Left hindlimb (tissue), 1 donor: ENCODE data around the gene INPP4A.

ENCODE experiments used
- DNase-seq: peaks from one replicate; pipeline ENCODE4 v3.0.0-alpha.2; 2018

INPP4A gene

DNA sequence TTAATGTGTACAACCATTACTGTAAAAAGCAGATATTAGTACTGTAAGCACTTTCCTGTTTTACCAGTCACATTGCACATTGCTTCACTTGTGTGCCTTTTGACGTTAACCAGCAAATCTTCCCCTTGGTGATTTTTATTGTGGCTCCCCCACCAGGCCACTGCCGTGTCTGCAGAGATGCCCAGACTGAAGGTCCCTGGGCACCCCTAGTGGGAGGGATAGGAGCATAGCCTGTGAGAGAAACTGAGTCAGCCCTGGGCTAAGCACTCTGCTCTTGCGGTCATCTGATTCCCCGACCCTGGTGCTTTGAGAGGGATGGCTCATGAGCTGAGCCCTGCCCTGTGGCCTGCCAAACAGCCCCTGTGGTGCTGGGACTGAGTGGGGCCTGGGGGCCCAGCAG, 73.4 kb downstream of the INPP4A start:
- no peak for DNase-seq

DNA sequence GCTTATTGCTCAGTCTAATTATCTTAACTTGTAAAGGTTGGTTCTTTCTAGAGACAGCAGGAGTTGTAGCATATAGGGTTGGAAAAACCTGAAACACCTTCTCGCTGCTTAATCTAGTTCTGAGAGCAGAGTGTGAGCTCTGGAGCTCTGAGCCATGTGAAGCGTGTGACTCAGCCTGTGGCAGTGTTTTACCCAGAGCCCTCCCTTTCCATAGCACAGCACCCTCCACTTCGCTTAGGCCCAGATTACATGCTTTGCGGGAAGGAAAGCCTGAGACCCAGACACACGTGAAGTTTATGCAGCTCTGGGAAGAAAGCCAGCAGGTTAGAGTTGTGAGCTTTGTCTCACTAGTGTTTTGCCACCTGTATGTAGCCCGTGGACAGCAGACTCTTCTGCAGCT, 74.5 kb downstream of the INPP4A start:
- no peak for DNase-seq

DNA sequence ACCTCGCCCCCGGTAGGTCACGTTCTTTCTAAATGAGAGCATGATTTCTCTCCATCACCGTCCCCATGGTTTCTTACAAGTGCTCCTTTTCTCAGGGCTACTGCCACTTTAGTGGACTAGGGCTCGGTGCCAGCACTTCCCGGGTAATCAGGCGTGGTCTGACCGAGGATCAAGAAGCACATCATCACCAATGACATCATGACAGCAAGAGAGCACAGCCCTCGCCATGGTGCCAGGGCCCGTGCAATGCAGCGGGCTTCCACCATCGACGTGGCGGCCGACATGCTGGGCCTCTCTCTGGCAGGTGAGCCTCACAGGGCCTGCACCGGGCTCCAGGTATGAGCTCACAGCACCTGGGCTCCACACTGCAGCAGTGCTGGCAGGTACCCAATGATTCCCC, 75.2 kb downstream of the INPP4A start:
- DNase-seq: no peak

DNA sequence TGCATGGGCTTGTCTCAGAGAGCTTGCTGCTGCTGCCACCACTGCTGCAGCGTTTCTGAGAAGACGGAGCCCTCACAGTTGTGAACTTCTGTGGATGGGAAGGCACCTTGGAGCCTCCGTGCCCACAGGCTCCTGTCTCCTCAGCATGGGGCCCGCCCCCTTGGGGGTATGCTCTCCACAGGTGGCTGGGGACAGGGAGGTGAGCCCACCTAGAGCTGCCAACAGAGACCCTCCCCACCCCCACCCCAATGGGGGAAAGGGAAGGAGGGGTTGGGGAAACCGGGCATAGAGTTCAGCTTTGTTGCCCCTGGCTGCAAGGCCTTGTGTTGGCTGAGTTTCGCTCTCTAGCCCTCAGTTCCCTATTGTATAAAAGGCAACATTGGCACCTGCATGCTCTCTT, 76.1 kb downstream of the INPP4A start:
- DNase-seq: no peak

DNA sequence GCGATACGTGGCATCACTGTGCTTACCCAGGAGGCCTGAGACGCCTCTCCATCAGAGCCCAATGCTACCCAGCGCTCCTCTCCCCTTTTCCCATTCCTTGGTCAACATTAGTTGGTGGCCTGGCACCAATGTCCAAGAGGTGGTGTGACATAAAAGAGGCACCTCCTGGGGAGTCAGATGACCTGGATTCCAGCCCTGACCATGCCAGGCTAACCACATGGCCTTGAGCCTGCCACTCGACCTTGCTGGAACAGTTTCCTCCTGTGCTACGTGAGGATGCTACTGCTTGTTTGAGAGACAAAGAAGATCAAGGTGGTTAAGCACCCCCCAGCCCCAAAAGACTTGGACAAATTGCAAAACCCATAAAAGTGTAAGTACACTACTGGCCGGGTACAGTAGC, 76.6 kb downstream of the INPP4A start:
- no peak for DNase-seq

DNA sequence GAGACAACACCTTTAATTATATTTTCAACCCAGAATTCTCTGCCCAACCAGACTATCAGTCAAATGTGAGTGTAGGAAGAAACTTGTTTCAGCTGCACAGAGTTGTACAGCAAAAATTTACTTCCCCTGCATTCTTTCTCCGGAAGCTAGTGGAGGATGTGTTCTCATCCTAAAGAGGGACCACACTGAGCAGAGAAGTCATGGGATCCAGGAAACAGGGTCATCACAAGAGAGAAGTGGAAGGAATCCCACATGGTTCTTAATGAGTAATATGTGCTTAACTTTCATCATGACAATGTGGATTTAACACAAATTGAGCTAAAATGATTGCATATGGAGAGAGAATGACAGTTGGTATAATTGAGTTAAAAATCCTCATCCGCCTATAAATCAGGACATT, 78.2 kb downstream of the INPP4A start:
- DNase-seq: no peak

DNA sequence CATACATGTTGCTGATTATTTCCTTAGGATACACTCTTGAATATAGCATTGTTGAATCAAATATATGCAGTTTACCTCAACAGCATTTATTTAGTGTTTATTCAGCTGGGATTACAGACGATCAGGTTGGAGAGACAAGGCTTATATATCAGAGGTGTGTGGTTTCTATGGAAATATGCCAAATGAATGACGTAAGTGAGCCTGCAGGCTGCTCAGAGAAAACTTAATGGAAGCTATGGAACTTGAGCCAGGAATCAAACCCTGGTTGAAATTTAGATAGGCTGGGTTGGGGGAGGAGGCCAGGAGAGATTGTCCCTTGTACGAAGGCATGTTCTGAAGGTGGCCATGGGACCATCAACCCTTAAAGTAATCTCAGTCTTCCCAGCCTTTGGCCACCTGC, 79.5 kb downstream of the INPP4A start:
- DNase-seq: no peak

DNA sequence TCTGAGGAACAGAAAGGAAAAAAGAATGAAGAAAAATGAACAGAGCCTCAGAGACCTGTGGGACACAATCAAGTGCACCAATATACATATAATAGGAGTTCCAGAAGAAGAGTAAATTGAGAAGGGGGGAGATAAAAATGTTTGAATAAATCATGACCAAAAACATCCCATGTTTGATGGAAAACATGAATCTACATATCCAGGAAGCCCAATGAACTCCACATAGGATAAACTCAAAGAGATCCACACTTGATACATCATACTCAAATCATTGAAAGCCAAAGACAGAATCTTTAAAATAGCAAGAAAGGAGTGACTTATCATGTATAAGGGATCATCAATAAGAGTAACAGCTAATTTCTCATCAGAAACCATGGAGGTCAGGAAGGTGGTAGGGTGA, 83.7 kb downstream of the INPP4A start:
- no peak for DNase-seq

DNA sequence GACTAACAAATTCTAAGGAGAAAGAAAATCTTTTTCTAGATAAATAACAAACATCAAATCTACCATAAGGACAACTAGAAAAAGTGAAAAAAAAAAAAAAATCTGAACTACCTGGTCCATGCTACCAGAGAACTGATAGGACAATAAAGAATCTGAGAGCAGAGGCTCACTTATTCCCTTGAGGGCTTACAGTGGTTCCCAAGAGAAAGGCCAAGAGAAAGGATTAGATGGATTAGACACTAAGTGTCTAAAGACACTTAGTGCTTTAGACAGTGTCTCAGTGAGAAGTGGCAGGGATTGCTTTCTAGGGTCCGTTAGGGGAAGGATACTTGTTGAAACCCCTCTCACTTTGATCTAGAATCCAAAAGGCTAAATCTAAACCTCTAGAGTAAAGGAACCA, 85.5 kb downstream of the INPP4A start:
- no peak for DNase-seq

DNA sequence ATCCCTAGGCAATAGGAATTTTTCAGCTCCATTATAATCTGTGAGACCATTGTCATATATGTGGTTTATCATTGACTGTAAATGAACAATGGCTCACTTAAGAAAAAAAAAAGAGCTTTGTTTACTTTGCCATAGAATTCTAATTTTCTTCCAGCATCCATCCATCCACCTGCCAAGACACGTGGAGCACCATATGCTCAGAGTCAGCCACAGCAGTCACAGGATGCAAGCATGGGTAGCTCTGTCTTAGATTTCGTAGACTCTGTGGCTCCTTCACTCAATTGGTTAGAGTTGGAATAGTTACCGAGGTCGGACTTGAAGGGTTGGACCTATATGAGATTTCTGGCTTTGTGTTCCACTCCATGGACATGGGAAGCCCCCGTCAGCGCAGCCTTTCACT, 88.1 kb downstream of the INPP4A start:
- DNase-seq: no peak

DNA sequence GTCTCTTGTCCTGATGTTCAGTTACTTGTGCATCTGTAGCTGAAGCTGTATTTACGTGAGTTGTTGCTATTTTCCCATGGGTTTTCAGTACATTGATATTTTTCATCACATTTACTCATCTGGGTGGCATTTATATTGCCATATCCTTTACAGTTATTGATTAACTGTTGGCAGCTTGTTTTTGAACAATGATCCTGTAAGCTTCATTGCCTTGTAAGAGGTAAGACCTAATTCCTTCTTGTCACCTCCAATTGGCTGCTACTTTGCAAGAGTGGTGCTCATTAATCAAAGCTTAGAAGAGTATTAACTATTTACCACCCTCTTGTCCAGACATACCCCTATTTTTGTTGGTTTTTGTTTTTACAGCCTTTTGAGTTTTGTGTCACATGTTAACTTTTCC, 88.9 kb downstream of the INPP4A start:
- DNase-seq: no peak

DNA sequence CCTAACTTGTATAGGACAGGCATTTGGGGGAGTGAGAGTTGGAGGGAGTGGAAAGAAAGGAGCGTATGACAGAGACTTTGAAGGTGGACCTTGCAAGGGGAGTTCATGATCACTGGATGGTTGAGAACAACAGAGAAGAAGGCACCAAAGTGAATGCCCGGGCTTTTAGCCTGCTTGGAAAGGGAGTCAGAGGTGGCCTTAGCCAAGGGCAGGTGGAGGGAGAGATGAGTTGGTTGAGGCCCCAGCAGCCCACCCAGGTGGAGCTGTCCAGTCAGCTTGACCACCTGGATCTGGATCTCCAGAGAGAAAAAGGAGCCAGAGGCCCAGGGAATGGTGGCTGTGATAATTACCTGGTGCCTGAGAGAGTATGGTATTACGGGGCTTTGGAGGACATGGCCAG, 90.1 kb downstream of the INPP4A start:
- peak; percentile 37 for DNase-seq

DNA sequence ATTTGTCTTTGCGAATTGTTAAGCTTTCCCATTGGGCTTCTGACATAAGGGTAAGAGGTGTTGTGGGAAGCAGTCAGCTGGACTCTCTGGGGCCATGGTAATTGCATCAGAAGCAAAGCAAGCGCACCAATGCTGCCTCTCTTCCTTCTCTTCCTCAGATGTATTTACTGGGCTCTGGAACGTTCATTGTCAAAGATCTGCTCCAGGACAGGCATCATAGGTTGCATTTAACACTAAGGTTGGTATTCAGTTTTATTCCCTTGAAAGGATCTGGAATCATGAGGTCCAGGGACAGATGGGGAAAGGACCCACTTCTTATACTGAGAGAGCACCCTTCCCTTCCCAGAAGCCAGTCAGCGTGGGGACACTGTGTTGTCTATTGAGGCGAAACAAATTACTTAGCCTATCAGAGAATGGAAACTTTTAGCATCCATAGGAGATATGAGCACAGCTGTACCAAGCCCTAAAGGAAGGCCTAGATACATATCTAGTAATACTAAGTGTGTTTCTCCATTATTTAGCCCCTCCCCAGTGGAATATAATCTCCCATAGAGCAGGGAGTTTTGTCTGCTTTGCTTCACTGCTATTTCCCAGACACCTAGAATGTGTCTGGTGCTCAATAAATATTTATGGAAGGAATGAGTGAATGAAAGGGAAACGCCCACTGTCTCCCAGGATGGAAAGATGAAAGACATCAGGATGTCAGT, 91.5 kb downstream of the INPP4A start:
- DNase-seq: no peak

DNA sequence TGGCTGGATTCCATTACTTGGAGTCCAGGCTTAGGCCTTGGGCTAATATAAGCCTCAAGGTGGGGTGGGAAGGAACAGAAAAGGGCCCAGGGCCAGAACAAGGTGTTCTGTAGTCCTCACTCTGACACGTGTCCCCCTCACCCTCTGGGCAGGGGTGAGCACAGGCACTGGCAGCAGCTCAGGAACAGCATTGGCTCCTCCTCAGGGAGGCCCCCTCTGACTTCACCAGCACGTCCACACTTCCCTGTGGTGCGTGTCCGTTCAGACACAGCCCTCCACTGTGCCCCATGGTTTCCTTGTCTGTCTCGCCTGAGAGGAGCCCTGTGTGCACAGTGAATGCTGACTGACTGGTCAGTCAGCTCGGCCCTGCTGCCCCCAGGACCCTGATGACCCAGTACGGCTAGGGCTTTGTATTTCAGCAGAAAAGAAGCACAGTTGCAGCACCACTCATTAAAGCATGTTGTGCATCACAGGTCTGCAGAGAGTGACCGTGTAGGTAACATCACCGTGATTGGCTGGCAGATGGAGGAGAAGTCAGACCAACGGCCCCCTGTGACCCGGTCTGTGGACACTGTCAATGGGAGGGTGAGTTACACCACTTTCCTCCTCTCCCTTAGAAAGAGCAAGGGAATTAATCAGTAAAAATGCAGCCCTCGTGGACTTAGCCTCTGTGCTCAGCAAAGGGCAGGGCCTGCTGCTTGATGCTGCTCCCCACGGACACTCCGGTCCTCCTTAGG, 92.9 kb downstream of the INPP4A start:
- no peak for DNase-seq

DNA sequence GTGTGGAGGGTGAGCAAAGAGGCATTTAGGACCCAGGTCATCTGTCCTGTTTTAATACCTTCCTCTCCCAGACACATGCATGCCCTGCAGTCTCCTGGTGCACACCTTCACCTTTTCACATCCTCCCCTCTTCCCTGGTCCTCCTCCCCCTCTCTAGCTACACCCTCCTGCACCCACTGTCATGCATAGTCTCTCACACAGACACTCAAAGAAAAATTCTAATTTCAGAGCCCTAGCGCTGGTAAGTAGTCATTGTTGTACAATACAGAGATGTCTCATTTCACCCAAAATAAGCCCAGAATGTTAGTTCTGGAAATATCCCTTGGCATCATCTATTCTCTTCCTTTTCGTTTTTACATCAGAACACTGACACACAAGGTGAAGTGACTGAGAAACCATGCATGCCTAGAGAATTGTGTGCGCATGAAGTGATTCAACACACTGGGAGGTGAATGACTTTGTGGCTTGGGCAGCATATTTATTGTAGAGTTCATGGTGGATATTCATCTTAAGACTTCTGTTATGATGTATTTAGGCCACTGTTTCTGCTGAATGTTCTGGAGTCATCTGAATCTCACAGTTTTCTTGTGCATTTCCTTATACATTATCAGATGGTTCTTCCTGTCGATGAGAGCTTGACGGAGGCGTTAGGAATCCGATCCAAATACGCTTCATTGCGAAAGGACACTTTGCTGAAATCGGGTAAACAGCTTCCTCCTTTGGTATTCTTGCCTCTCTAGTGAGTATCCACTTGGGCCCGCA, 93.8 kb downstream of the INPP4A start:
- DNase-seq: no peak

DNA sequence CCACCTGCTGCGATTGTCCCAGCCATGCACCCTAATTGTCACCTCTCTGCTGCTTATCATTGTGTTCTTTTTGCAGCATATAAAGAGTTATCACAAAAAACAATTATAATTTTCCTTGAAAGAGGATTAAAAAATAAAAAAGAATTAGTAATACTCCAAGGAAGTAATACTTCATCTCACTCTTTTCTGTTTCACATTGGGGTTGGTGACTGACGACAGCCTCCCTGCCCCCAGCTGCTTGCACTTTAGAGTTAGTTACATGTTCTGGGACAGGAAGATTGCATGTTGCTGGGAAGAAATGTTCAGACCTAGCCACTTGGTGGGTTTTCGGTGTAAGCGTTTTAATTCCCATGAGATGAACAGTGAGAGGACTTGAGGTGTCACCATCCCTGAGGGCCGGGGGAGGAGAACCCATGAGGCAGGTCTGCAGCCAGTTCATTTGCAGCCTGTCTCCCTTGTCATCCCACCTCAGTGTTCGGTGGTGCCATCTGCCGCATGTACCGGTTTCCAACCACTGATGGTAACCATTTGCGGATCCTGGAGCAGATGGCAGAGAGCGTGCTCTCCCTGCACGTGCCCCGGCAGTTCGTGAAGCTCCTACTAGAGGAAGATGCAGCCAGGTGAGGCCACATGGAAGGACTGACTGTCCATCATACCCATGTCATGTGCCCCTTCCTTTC, 94.5 kb downstream of the INPP4A start:
- no peak for DNase-seq

DNA sequence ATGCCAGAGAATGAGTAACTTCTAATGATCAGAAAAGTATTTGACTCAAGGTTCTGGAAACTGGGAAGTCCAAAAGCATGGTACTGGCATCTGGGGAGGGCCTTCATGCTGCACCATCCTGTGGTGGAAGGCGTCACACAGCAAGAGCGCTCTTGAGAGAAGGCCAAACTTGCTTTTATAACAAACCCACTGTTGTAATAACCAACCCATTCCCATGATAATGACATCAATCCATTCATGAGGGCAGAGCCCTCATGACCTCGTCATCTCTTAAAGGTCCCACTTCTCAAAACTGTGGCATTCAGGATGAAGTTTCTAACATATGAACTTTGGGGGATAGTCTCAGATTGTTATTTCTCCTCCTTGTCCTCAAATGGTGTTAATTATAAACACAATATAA, 95.9 kb downstream of the INPP4A start:
- DNase-seq: no peak

DNA sequence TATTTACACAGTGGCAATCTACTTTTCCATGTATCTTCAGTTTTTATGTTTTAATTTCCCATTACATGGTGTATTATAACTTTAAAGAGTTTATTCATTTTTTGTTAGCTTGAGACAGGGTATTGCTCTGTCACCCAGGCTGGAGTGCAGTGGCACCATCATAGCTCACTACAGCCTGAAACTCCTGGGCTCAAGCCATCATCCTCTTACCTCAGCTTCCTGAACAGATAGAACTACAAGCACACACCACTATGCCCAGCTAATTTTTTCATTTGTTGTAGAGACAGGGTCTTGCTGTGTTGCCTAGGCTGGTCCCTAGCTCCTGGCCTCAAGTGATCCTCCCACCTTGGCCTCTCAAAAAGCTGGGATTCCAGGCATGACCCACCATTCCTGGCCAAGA, 96.8 kb downstream of the INPP4A start:
- DNase-seq: no peak

DNA sequence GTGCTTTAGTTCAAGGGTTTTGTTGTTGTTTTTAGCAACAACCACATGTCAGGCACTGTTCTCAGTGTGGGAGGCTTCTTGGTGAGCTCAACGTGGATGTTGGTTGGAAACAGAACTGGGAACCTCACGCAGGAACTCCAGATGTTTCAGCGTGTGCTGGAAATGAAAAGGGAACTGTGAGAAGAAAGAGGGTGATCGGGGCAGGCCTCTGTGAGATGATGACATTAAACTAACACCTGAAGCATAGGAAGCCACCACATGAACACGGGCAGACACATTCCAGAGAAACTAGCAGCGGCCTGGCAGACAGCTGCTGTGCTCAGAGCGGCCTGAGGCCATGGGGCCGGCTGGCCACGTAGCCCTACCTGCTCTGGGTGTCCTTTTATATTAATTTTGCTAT, 97.2 kb downstream of the INPP4A start:
- no peak for DNase-seq

DNA sequence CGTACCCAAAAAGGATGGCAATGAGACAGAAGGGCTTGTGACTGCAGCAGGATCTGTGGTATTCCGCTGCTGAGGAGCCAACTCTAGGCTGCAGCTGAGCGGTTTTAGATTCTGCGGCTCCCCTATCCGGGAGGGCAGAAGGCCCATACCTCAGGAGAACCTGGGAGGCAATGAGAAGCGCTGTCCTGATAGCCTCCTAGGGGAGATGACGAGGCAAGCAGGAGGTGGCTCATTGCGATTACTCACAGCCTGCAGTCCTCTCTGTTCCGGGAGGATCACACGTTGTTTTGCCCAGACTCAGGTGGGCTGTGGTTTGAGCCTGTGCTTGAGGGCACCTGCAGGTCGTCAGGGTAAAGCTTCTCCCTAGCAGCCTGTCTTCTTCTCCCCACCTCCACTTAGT, 98.6 kb downstream of the INPP4A start:
- no peak for DNase-seq

DNA sequence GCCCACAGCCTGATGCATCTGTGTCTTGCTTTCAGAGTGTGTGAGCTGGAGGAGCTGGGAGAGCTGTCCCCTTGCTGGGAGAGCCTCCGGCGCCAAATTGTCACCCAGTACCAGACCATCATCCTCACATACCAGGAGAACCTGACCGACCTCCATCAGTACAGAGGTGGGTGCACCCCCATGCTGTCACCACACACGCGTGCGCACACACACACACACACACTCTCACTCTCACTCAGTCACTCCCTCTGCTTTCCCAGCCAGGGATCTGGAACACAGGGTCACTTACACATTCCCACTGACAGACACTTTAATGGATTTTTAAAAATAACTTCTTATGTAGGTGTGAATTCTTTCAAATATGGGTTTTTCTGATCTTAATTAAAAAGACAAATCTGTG, 99.2 kb downstream of the INPP4A start:
- no peak for DNase-seq

DNA sequence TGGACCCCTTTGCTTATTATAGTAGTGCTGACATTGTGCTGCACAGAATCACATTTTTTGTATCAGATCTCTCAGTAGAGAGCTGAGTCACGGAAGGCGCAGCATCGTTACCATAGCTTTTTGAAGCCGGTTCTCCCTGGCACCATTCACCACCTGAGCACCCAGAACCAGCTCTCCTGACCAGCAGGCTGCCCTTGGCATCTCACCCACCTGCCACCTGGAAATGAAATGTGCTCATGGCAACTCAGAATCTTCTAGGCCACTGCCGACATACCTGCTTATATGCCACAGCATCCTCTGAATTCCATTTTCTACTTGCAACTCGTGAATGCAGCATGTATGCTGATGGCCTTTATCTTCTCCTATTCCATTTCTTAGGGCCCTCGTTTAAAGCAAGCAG, 100.9 kb downstream of the INPP4A start:
- DNase-seq: no peak

DNA sequence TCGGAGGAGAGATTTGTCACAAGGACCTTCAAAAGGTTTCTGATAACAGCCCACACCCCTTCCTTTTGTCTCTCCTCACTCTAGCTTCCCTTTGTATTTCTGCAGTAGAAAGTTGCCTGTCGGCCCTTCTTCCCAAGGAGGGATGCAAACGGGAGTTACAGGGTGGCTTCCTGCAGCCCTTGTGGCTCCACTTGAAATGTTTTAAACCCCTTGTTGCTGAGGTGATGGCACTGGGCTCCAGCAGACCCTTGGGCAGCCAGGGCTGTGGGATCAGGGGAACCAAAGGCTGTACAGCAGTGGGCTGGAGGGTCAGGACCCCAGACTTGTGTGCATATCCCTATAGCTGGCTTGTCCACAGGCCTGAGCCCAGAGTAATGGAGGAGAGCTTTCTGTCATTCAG, 101.5 kb downstream of the INPP4A start:
- DNase-seq: no peak
